Myocyte (in vitro differentiated cells): Measurements from ENCODE around the gene PET117. TPM values are rescaled to one million over a fixed set of nuclear protein-coding genes. Genes with fewer than 3 reads are reported as not detected.
"Not testable (repeated sequence)": the region's sequence is repeated elsewhere in the genome, so short reads cannot be mapped to it uniquely, and the experiment has no call there.

Experiments used
- DNase-seq: peaks from one replicate; pipeline ENCODE4 v3.0.0-alpha.2; 2012; ENCODE audit warnings: low read depth
- total RNA-seq: library from RNA; depleted of rRNA; stranded (reverse); fragments of >200 nt; gene quantifications from 2 replicates; pipeline ENCODE4 v1.2.3, GENCODE V29; 2014

Gene PET117
- total RNA-seq, 1 donor from 2014 or later: 25.2 TPM

DNA sequence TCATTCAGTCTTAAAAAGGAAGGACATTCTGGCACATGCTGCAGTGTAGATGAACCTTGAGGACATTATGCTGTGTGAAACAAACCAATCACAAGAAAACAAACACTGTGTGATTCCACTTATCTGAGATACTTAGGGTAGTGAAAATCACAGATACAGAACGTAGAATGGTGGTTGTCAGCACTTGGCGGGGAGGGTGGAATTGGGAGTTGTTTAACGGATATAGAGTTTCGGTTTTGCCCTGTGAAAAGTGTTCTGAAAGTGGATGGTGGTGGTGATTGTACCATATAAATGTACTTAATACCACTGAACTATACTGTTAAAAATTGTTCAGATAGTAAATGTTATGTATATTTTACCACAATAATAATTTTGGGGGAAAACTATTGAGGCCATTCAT, 18.4 kb downstream of the PET117 start:
- no peak for DNase-seq

DNA sequence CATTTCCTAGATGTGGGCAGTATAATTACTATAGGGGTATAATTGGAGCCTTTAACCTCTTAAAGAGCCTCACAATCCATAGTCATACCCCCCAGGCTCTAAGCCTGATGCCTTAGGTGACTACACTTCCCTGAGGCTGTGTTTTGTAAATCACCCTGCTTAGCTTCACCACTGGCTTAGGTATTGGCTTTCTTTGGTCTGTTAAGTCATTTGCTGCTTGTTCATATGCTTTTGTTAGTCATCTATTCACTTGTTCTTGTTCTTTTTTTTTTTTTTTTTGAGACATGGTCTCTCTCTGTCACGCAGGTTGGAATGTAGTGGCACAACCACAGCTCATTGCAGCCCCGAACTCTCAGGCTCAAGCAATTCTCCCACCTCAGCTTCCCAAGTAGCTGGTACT, 26.7 kb downstream of the PET117 start:
- peak; percentile 41 for DNase-seq

GRCh38 chr20:18165553-18165952, 27.9 kb downstream of the PET117 start:
- no peak for DNase-seq

- DNase-seq: no peak
These were observed 28.7 kb downstream of the PET117 start for GRCh38 chr20:18166241-18166881.

- no peak for DNase-seq
These were observed 29.3 kb downstream of the PET117 start for GRCh38 chr20:18166950-18167349.

DNA sequence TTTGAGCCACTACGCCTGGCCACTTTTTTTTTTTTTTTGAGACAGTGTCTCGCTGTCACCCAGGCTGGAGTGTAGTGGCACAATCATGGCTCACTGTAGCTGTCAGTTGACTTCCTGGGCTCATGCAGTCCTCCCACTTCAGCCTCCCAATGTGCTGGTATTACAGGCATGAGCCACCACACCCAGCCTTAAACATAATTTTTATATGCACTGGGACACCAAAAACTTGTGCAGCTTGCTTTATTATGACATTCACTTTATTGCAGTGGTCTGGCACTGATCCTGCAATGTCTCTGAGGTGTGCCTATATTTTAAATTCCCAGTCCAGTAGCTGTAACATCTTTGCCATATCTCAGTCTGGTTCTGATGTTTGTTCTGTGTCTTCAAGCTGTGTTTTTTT, 34.7 kb downstream of the PET117 start:
- no peak for DNase-seq

GRCh38 chr20:18174906-18175683, 37.4 kb downstream of the PET117 start:
- no peak for DNase-seq

DNA sequence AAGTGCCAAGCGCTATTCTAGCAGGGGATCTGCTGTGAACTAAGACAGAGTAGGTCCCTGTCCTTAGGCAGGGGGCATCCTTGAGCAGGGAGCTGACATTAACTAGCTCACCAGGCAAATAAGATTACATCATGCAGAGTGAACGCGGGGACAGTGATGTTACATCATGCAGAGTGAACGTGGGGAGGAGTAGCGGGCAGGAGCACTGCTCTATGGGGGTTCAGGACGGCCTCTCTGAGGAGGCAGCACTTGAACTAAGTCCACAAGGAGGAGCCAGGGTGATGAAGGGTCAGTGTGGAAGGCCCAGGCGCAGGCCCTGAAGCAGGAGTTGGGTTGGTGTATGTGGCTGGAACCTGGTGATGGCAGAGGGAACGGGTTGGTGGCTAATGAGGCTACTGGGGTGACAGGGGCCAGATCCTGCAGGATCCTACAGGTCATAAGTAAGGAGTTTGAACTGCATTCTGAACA, 38.7 kb downstream of the PET117 start:
- no peak for DNase-seq

- not testable (repeated sequence) for DNase-seq
These were observed 42.7 kb downstream of the PET117 start for GRCh38 chr20:18180366-18180765.

GRCh38 chr20:18180815-18181214, 43.2 kb downstream of the PET117 start:
- DNase-seq: no peak

DNA sequence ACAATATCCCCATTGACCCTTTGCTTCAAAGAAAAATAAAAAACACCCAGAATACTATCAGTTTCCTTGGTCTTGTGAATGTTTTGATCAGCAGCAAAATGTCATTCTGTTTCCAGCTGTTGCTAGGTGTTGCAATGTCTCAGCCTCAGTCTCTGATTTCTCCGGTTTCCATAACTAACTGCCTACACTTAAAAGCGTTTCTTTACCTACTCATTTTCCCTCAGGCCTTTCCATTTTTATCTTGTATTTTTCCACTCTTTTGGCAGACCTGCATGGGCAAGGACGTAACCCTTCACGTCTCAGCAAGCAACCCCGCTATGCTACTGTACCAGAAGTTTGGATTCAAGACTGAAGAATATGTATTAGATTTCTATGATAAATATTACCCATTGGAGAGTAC, 49.4 kb downstream of the PET117 start:
- no peak for DNase-seq

DNA sequence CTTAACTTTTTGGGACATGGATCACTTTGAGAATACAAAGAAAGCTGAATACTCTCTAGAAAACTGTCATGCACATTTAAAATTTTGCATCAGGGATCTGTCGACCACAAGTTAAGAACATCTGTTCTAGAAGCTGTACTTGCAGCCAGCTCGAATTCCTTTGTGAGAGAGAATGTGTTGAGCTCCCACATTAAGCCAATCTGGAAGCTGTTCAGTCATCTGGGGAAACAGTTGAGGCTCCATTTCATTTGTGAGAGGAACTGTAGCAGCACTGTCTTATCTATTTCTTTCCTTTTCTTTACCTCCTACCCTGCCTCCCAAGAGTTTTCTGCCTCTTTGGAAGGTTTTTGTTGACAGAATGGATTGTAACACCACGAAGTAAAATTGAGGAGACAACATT, 50.8 kb downstream of the PET117 start:
- DNase-seq: peak; percentile 69

DNA sequence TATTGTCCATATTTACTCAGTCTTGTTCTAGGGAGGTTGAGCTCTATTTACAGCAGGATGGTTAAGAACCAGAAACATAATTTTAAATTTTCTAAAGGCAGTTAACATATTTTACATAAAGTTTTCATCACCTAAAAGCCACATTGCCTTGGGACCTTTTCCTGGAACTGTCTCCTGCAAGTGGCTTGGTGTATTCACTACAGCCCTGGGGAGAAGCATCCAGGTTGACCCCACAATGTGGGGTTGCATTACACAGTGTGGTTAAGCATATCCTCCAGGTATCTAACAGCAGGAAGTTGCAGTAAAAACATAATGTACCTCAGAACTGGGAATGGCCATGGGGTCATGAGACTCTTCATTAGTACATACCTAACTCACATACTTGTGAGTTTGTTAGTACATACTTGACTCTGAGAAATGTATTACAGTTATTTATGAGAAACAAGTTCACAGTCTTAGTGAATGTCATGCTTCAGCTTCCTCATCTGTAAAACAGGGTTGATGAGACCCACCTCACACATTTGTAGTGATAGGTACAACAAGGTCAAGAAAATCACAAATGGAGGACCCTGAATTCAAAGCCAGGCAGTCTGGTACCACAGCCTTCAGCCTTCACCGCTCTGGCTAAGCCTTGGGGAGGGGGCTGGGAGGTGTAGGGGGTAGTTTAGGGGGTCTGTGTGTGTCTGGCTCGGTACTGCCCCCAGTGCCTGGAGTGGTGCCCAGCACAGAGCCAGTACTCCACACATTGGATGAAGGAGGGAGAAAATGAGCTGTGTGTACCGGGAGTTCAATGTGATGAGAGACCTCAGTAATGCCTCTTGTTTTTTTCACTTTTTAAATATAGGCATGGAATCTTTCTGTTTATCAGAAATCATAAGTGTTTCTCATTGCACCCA, 52.9 kb downstream of the PET117 start:
- no peak for DNase-seq

DNA sequence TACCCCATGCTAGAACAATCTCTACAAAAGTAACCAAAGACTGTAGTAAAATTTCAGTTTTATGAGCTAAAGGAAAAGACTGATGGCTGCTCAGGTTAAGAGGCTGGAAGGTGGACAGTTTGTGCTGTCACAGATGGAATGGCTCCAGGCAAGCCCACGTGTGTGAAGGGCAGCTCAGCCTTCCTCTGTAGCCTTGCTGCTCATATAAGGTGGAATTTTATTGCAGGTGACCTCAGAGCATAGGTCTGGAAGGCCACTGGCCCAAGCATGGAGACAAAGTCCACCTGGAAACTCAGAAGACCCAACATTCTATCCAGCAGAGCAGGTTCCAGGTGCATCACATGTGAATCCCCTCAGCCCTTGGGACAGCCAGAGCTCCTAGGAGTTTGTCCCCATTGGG, 53.6 kb downstream of the PET117 start:
- DNase-seq: no peak

Other genes with a start within 250 kb of the PET117 start
- 45.9 and 57.1 TPM in 2 replicates for gene SNX5, start 169.1 kb upstream of the PET117 start, total RNA-seq
- gene MGME1, start 168.8 kb upstream of the PET117 start, total RNA-seq: 10.9 and 11.3 TPM in 2 replicates
- not detected in 2 replicates for gene OVOL2, start 79.9 kb upstream of the PET117 start, total RNA-seq
- 25.4 and 26.4 TPM in 2 replicates for gene KAT14, start within 50 bp of the PET117 start, total RNA-seq
- gene ZNF133, start 150.7 kb downstream of the PET117 start, total RNA-seq: 9.0 and 16.4 TPM in 2 replicates